GM23248 (cell line): ENCODE data around the gene ERVMER34-1. TPM values are rescaled to one million over a fixed set of nuclear protein-coding genes. Genes with fewer than 3 reads are reported as not detected.

ENCODE experiments used
- DNase-seq: peaks from one replicate; pipeline ENCODE4 v3.0.0-alpha.2; 2015
- H2AFZ ChIP-seq: fragments of 200-600 bp; sonication (generic); 2 replicates; pipeline ENCODE4 v1.6.1; 2016; ENCODE audit warnings: antibody characterized with exemption
- H3F3A ChIP-seq: fragments of 200-600 bp; sonication (generic); 2 replicates; pipeline ENCODE4 v1.6.1; 2016; ENCODE audit warnings: mild to moderate bottlenecking, antibody characterized with exemption, mixed run types; ENCODE audit not compliant: insufficient read depth
- H3K27ac ChIP-seq: fragments of 200-600 bp; sonication (generic); 2 replicates; pipeline ENCODE4 v1.5.1; 2016; ENCODE audit warnings: mild to moderate bottlenecking
- H3K27me3 ChIP-seq: fragments of 200-600 bp; sonication (generic); replicated peaks from 2 replicates; pipeline ENCODE4 v1.6.1; 2016; ENCODE audit warnings: mild to moderate bottlenecking; ENCODE audit not compliant: insufficient read depth
- H3K36me3 ChIP-seq: fragments of 200-600 bp; sonication (generic); 2 replicates; pipeline ENCODE4 v1.6.1; 2016; ENCODE audit warnings: low read depth, mild to moderate bottlenecking
- H3K4me1 ChIP-seq: fragments of 200-600 bp; sonication (generic); 2 replicates; pipeline ENCODE4 v1.6.1; 2016; ENCODE audit warnings: mild to moderate bottlenecking; ENCODE audit not compliant: insufficient read depth
- H3K4me2 ChIP-seq: fragments of 200-600 bp; sonication (generic); one replicate; pipeline ENCODE4 v1.6.1; 2016; ENCODE audit warnings: mild to moderate bottlenecking; ENCODE audit not compliant: unreplicated experiment
- H3K4me3 ChIP-seq: fragments of 200-600 bp; sonication (generic); 2 replicates; pipeline ENCODE4 v1.5.1; 2016; ENCODE audit warnings: mild to moderate bottlenecking
- H3K79me2 ChIP-seq: fragments of 200-600 bp; sonication (generic); 2 replicates; pipeline ENCODE4 v1.6.1; 2016; ENCODE audit warnings: mild to moderate bottlenecking; ENCODE audit not compliant: insufficient read depth
- H3K9ac ChIP-seq: fragments of 200-600 bp; sonication (generic); 2 replicates; pipeline ENCODE4 v1.6.1; 2016; ENCODE audit warnings: mild to moderate bottlenecking
- H3K9me2 ChIP-seq: fragments of 200-600 bp; sonication (generic); 2 replicates; pipeline ENCODE4 v1.6.1; 2016; ENCODE audit warnings: mixed run types, mild to moderate bottlenecking, moderate library complexity; ENCODE audit not compliant: insufficient read depth
- H3K9me3 ChIP-seq: fragments of 200-600 bp; sonication (generic); one replicate; pipeline ENCODE4 v1.6.1; 2017; ENCODE audit warnings: low read depth
- H4K20me1 ChIP-seq: fragments of 200-600 bp; sonication (generic); 2 replicates; pipeline ENCODE4 v1.6.0; 2016; ENCODE audit not compliant: insufficient read depth
- EZH2 ChIP-seq: fragments of 200-600 bp; sonication (generic); IDR thresholded peaks from 2 replicates; pipeline ENCODE4 v1.6.1; 2018; ENCODE audit warnings: antibody characterized with exemption, mild to moderate bottlenecking; ENCODE audit not compliant: insufficient read depth, poor library complexity, severe bottlenecking
- EZH2phosphoT487 ChIP-seq: fragments of 200-600 bp; sonication (generic); IDR thresholded peaks from 2 replicates; pipeline ENCODE4 v1.6.1; 2018; ENCODE audit warnings: antibody characterized with exemption, moderate library complexity, mild to moderate bottlenecking, low read depth; ENCODE audit not compliant: insufficient read depth
- WGBS, 2 experiments: methylation state at CpG; one replicate each; pipeline ENCODE4 v1.1.6; 2015 to 2017; ENCODE audit warnings: low lambda C conversion rate in 2 of 2, low coverage in 1 of 2; ENCODE audit errors: missing lambda C conversion rate in 2 of 2; 5-methylcytosine and 5-hydroxymethylcytosine counted together
- in situ Hi-C: fragments of 300-500 bp; cut with MboI; formaldehyde crosslinking; loops from 2 replicates; pipeline ENCODE4 v1.15.0; 2020
- polyA plus RNA-seq: library from polyadenylated mRNA; unstranded; fragments of >200 nt; fragmentation: Nextera tagmentation; extraction: Ambion mirVana; gene quantifications from 2 replicates; pipeline ENCODE4 v1.2.1, GENCODE V29; 2016
- total RNA-seq: library from RNA; depleted of rRNA; stranded (reverse); fragments of >200 nt; shearing (Covaris generic); gene quantifications from 2 replicates; pipeline ENCODE4 v1.2.3, GENCODE V29; 2014; rRNA removed

Gene ERVMER34-1
- total RNA-seq (not detected in 2 replicates), polyA plus RNA-seq (not detected in 2 replicates)

DNA sequence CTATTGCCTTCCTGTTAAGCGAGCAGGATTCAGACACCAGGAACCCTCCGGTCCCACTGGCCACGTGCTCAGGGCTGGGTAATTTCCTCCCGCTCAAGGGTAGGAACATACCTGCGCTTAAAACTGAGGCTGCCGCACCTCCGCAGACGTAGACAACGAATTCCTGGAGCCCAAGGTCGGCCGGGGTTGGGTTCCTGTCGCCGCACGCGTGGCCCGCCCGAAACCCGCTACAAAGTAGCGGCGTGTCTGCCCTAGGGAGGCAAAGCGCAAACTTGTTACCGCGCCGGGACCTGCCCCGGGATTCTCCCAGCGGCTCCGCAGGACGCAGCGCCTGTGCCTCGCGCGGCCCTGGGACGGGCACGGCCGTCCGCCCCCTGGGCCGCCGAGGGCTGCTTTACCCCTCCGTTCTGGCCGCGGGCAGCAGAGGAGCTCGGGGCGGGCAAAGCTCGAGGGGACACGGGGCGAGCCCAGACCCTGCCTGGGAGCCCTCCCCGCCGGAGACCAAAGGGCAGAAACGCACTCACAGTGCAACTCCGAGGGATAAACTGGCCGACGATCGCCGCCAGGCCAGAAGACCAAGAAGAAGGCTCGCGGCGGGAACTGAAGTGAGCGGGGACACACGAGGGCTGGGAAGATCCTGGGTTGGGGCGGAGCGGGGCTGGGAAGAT lies at the start of gene ERVMER34-1:
Gene ERVMER34-1, minus strand, starts transcription at position 607 of the 668 bp plus-strand sequence. CDS start 5,905 bp downstream, outside the sequence.
- H3K27me3 ChIP-seq: peaks cover 30% of the 10 kb centered on the region
- H3K4me1 ChIP-seq: no peaks in the 10 kb centered on the region
- H3F3A ChIP-seq: no peaks in the 10 kb centered on the region
- H3K36me3 ChIP-seq: no peaks in the 10 kb centered on the region
- no peaks in the 10 kb centered on the region for H3K79me2 ChIP-seq
- no peaks in the 10 kb centered on the region for H3K9me3 ChIP-seq
- H4K20me1 ChIP-seq: no peaks in the 10 kb centered on the region
- H3K27ac ChIP-seq: no peak within 1 kb of the TSS
- no peak for TF ChIP-seq EZH2
- H3K9me2 ChIP-seq: no peaks in the 10 kb centered on the region
- peak within 1 kb of the TSS; percentile 76 for H3K4me3 ChIP-seq
- H3K9ac ChIP-seq: no peak within 1 kb of the TSS
- peak; percentile 47 for DNase-seq
- peak within 1 kb of the TSS; percentile 90 for H3K4me2 ChIP-seq
- H2AFZ ChIP-seq: peak within 1 kb of the TSS; percentile 90
- WGBS, 2 experiments: 4 to 6% methylated on average over 47 to 53 of the region's 61 CpGs
- in situ Hi-C loops: no loop called here

DNA sequence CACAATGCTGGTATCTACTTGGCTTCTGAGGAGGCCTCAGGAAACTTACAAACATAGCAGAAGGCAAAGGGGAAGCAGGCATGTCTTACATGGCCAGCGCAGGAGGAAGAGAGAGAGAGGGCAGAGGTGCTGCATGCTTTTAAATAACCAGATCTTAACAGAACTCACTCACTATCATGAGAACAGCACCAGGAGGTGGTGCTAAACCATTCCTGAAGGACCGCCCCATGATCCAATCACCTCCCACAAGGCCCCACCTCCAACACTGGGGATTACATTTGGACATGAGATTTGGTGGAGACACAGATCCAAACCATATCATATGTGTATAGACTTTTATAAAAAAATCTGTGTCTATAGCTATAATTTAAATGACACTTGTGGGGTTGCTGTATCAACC lies 48.6 kb upstream of the ERVMER34-1 start:
- no peaks in the 10 kb centered on the region for H3F3A ChIP-seq
- no peak overlapping the region for H3K4me2 ChIP-seq
- no peaks in the 10 kb centered on the region for H3K4me1 ChIP-seq
- DNase-seq: no peak
- no peaks in the 10 kb centered on the region for H3K79me2 ChIP-seq
- H2AFZ ChIP-seq: no peak overlapping the region
- H3K9me3 ChIP-seq: no peaks in the 10 kb centered on the region
- no peaks in the 10 kb centered on the region for H3K9me2 ChIP-seq
- no peak overlapping the region for H3K4me3 ChIP-seq
- H3K36me3 ChIP-seq: no peaks in the 10 kb centered on the region
- H3K9ac ChIP-seq: no peak overlapping the region
- peaks cover 6% of the 10 kb centered on the region; the same call in 1 of the 2 replicates for H3K27me3 ChIP-seq
- WGBS, 2 experiments: 69 to 73% methylated on average over 2 of the region's 2 CpGs
- H3K27ac ChIP-seq: no peak overlapping the region
- TF ChIP-seq EZH2phosphoT487: no peak
- TF ChIP-seq EZH2: no peak
- in situ Hi-C loops: no loop called here
- no peaks in the 10 kb centered on the region for H4K20me1 ChIP-seq

GRCh38 chr4:52795533-52795932 lies 44.3 kb upstream of the ERVMER34-1 start:
- Histone ChIP-seq H3K9ac (no peak overlapping the region), H3K4me1 (no peaks in the 10 kb centered on the region), H3K9me2 (no peaks in the 10 kb centered on the region), H3K9me3 (no peaks in the 10 kb centered on the region), H3F3A (no peaks in the 10 kb centered on the region), H3K4me3 (no peak overlapping the region), H3K79me2 (no peaks in the 10 kb centered on the region), H3K27me3 (no peaks in the 10 kb centered on the region), H3K27ac (no peak overlapping the region), H2AFZ (no peak overlapping the region), H3K36me3 (no peaks in the 10 kb centered on the region), H4K20me1 (no peaks in the 10 kb centered on the region), H3K4me2 (no peak overlapping the region)
- DNase-seq: no peak
- in situ Hi-C loops: no loop called here
- no peak for TF ChIP-seq EZH2

DNA sequence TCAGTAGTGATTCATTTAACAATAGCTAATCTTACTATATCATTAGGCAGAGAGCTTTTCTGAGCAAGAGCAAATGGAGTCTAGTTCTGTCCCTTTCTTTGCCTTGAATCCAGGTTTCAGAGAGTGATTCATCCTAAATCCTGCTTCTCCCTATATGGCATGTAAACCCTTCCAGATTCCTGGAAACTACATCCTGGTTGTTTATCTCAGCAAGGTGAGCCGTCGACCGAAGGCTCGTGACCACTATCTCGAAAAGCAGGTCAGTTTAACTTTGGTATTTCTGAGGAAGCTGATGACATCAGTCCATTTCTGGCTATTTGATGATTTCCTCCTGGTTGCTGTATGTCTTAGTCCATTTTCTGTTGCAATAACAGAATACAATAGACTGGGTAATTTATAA lies 40.7 kb upstream of the ERVMER34-1 start:
- Histone ChIP-seq H3K27ac (no peak overlapping the region), H3K4me2 (no peak overlapping the region), H3K4me3 (no peak overlapping the region), H3K79me2 (no peaks in the 10 kb centered on the region), H3K9ac (no peak overlapping the region), H3K4me1 (no peaks in the 10 kb centered on the region), H2AFZ (no peak overlapping the region), H3F3A (no peaks in the 10 kb centered on the region), H3K36me3 (no peaks in the 10 kb centered on the region), H3K27me3 (no peaks in the 10 kb centered on the region), H4K20me1 (no peaks in the 10 kb centered on the region), H3K9me3 (no peaks in the 10 kb centered on the region), H3K9me2 (no peaks in the 10 kb centered on the region)
- WGBS, 2 experiments: 95% methylated on average over 5 of the region's 5 CpGs
- no peak for DNase-seq
- in situ Hi-C loops: no loop called here
- TF ChIP-seq EZH2phosphoT487 (no peak), EZH2 (no peak)

GRCh38 chr4:52789774-52790173 lies 38.5 kb upstream of the ERVMER34-1 start:
- no peak for TF ChIP-seq EZH2
- no peak for TF ChIP-seq EZH2phosphoT487
- no peak overlapping the region for H3K4me3 ChIP-seq
- no peak overlapping the region for H3K27ac ChIP-seq
- H3K27me3 ChIP-seq: no peaks in the 10 kb centered on the region
- DNase-seq: no peak
- H3K79me2 ChIP-seq: no peaks in the 10 kb centered on the region
- H3K9me2 ChIP-seq: no peaks in the 10 kb centered on the region
- H3K4me1 ChIP-seq: no peaks in the 10 kb centered on the region
- no peaks in the 10 kb centered on the region for H3K9me3 ChIP-seq
- in situ Hi-C loops: no loop called here
- 90 to 94% methylated on average over 6 of the region's 6 CpGs for WGBS, 2 experiments
- no peaks in the 10 kb centered on the region for H3F3A ChIP-seq
- H3K9ac ChIP-seq: no peak overlapping the region
- no peak overlapping the region for H3K4me2 ChIP-seq
- H3K36me3 ChIP-seq: no peaks in the 10 kb centered on the region
- H2AFZ ChIP-seq: no peak overlapping the region
- no peaks in the 10 kb centered on the region for H4K20me1 ChIP-seq
